DMS114 treated with DMSO at 0.1 percent for 48 hours (cell line): ENCODE results near the gene SLC16A5.
"Not testable (repeated sequence)": the region's sequence is repeated elsewhere in the genome, so short reads cannot be mapped to it uniquely, and the experiment has no call there.

ENCODE experiments used
- DNase-seq: peaks from one replicate; lab custom pipeline; 2025; ENCODE audit not compliant: unreplicated experiment; lab: John Stamatoyannopoulos, UW

Gene SLC16A5

GRCh38 chr17:75132018-75133000, 44.6 kb downstream of the SLC16A5 start:
- not testable (repeated sequence) for DNase-seq

- DNase-seq = no peak
Observed at GRCh38 chr17:75133001-75133400, 45.2 kb downstream of the SLC16A5 start.

- DNase-seq = not testable (repeated sequence)
Observed at GRCh38 chr17:75133607-75134347, 46.0 kb downstream of the SLC16A5 start.

GRCh38 chr17:75135452-75135851, 47.7 kb downstream of the SLC16A5 start:
- DNase-seq = no peak

- no peak for DNase-seq
Observed at GRCh38 chr17:75135946-75136345, 48.2 kb downstream of the SLC16A5 start.

GRCh38 chr17:75137762-75138161, 50.0 kb downstream of the SLC16A5 start:
- not testable (repeated sequence) for DNase-seq

- DNase-seq = no peak
Observed at GRCh38 chr17:75138519-75138918, 50.8 kb downstream of the SLC16A5 start.

- DNase-seq = no peak
Observed at GRCh38 chr17:75142236-75142971, 54.6 kb downstream of the SLC16A5 start.

GRCh38 chr17:75144816-75145512, 57.2 kb downstream of the SLC16A5 start:
- DNase-seq = no peak

GRCh38 chr17:75146592-75146991, 58.8 kb downstream of the SLC16A5 start:
- DNase-seq = no peak

- no peak for DNase-seq
Observed at GRCh38 chr17:75147878-75148546, 60.3 kb downstream of the SLC16A5 start.

- DNase-seq = no peak
Observed at GRCh38 chr17:75151930-75152329, 64.2 kb downstream of the SLC16A5 start.

GRCh38 chr17:75152523-75152921, 64.8 kb downstream of the SLC16A5 start:
- no peak for DNase-seq

GRCh38 chr17:75152922-75153779, 65.4 kb downstream of the SLC16A5 start:
- no peak for DNase-seq

GRCh38 chr17:75153780-75154194, 66.0 kb downstream of the SLC16A5 start:
- no peak for DNase-seq

- peak; percentile 91 for DNase-seq
Observed at GRCh38 chr17:75154195-75155106, 66.7 kb downstream of the SLC16A5 start, which contains the start of gene JPT1. TSS of gene JPT1 (minus strand) at chr17:75154512. CDS start at chr17:75154397, 115 bp downstream.

- DNase-seq = no peak
Observed at GRCh38 chr17:75155191-75155601, 67.4 kb downstream of the SLC16A5 start.
